Fibroblast of lung (primary cell): ENCODE measurements around the gene TMUB1.

ENCODE experiments used
- CTCF ChIP-seq, 2 donors: IDR thresholded peaks in 1 of 2; conservative IDR thresholded peaks in 1 of 2; 1 replicate in 1 of 2; 2 replicates in 1 of 2; pipeline ENCODE4 v1.5.1; 2011 to 2012; ENCODE audit warnings: low read length in 2 of 2, control low read depth in 1 of 2, inconsistent platforms in 1 of 2, low read depth in 1 of 2, mild to moderate bottlenecking in 1 of 2
- EZH2 ChIP-seq: IDR thresholded peaks from 2 replicates; pipeline ENCODE4 v1.5.1; 2012; ENCODE audit warnings: low read length, control low read depth, mild to moderate bottlenecking; ENCODE audit errors: missing control alignments

GRCh38 chr7:151087245-151088018 lies 4.1 kb upstream of the TMUB1 start:
- TF ChIP-seq CTCF (conservative IDR thresholded peaks at IDR 0.05 in 1 of 2, IDR thresholded peaks at IDR 0.05 in 1 of 2; ENCODE audit: low read depth in 1 of 2, low read length in 2 of 2), result peak in 1 of 2 donors; percentile 2
- TF ChIP-seq EZH2, result no peak
